ENCODE measurements around the gene ZNRF2.

DNA sequence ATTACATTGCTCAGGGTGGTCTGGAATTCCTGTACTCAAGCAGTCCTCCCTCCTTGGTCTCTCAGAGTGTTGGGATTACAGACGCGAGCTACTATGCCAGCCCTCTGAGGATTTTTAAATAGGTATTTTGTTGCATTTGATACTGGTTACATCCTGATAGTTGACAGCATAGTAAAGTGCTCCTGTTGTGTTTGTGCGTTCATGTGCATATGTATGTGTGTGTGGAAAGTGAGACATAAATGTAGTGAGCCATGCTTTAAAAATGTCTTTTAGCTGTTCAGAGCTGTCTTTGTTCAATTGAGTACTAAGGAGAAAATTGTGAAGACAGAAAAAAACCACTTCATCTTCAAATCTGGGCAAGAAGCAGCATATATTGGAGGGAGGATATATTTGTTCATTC lies 27.8 kb downstream of the ZNRF2 start:
- TF ChIP-seq, protein P1, sequence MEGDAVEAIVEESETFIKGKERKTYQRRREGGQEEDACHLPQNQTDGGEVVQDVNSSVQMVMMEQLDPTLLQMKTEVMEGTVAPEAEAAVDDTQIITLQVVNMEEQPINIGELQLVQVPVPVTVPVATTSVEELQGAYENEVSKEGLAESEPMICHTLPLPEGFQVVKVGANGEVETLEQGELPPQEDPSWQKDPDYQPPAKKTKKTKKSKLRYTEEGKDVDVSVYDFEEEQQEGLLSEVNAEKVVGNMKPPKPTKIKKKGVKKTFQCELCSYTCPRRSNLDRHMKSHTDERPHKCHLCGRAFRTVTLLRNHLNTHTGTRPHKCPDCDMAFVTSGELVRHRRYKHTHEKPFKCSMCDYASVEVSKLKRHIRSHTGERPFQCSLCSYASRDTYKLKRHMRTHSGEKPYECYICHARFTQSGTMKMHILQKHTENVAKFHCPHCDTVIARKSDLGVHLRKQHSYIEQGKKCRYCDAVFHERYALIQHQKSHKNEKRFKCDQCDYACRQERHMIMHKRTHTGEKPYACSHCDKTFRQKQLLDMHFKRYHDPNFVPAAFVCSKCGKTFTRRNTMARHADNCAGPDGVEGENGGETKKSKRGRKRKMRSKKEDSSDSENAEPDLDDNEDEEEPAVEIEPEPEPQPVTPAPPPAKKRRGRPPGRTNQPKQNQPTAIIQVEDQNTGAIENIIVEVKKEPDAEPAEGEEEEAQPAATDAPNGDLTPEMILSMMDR (IDR thresholded peaks at IDR 0.05) = no peak
- TF ChIP-seq POLR2A (IDR thresholded peaks at IDR 0.05) = no peak

Measured in body of pancreas (tissue), 4 donors.